Thoracic aorta (tissue), 2 donors: ENCODE measurements around the gene ZRANB1. TPM values are rescaled to one million over a fixed set of nuclear protein-coding genes. Genes with fewer than 3 reads are reported as not detected.

Experiments
- ATAC-seq: fragments of 150-250 bp; one replicate; pipeline ENCODE4 v1.8.0; 2017; ENCODE audit warnings: low read depth; ENCODE audit not compliant: insufficient number of reproducible peaks, low FRiP score
- DNase-seq: peaks from one replicate; pipeline ENCODE4 v3.0.0-alpha.2; 2020; ENCODE audit warnings: low spot score
- H3K27ac ChIP-seq, 2 donors: fragments of 200-600 bp; sonication (generic); 1 replicate in 1 of 2; 2 replicates in 1 of 2; pipeline ENCODE4 v1.5.1; 2016; ENCODE audit warnings: mild to moderate bottlenecking in 2 of 2, moderate library complexity in 2 of 2
- H3K27me3 ChIP-seq: fragments of 200-600 bp; sonication (generic); replicated peaks from 2 replicates; pipeline ENCODE4 v1.6.0; 2016; ENCODE audit warnings: mild to moderate bottlenecking; ENCODE audit not compliant: insufficient read depth
- H3K36me3 ChIP-seq: fragments of 200-600 bp; sonication (generic); one replicate; pipeline ENCODE4 v1.5.1; 2016
- H3K4me1 ChIP-seq, 2 donors: fragments of 200-600 bp; sonication (generic); 1 replicate in 1 of 2; 2 replicates in 1 of 2; pipeline versions ENCODE4 v1.5.1 to v1.6.0; 2016; ENCODE audit warnings: low read depth in 2 of 2, mild to moderate bottlenecking in 1 of 2; ENCODE audit not compliant: control insufficient read depth in 1 of 2
- H3K4me3 ChIP-seq: fragments of 200-600 bp; sonication (generic); 2 replicates; pipeline ENCODE4 v1.5.1; 2016; ENCODE audit warnings: mild to moderate bottlenecking
- H3K9me3 ChIP-seq: fragments of 200-600 bp; sonication (generic); 2 replicates; pipeline ENCODE4 v1.5.1; 2016
- total RNA-seq, 2 donors: library from RNA; depleted of rRNA; stranded (reverse); fragments of >200 nt; gene quantifications; one replicate each; pipeline versions ENCODE4 v1.1.0 to v1.2.3, GENCODE V29; 2016
- TF ChIP-seq, protein P1 (sequence below): fragments of 200-600 bp; sonication (generic); IDR thresholded peaks from one replicate; pipeline ENCODE4 v1.5.1; 2019; ENCODE audit warnings: antibody characterized with exemption

The ZRANB1 gene
- total RNA-seq, 2 donors from 2014 or later: 30.1 to 30.9 TPM

GRCh38 chr10:125001313-125002046 lies 59.6 kb downstream of the ZRANB1 start:
- H3K4me1 ChIP-seq: peaks cover 40 to 62% of the 10 kb centered on the region in 2 donors
- H3K4me3 ChIP-seq: peak overlapping the region; percentile 44
- peak overlapping the region; percentile 68 to 92 for H3K27ac ChIP-seq
- H3K36me3 ChIP-seq: peaks cover 21% of the 10 kb centered on the region
- no peak for ATAC-seq
- H3K27me3 ChIP-seq: no peaks in the 10 kb centered on the region
- H3K9me3 ChIP-seq: no peaks in the 10 kb centered on the region
- TF ChIP-seq, protein P1, sequence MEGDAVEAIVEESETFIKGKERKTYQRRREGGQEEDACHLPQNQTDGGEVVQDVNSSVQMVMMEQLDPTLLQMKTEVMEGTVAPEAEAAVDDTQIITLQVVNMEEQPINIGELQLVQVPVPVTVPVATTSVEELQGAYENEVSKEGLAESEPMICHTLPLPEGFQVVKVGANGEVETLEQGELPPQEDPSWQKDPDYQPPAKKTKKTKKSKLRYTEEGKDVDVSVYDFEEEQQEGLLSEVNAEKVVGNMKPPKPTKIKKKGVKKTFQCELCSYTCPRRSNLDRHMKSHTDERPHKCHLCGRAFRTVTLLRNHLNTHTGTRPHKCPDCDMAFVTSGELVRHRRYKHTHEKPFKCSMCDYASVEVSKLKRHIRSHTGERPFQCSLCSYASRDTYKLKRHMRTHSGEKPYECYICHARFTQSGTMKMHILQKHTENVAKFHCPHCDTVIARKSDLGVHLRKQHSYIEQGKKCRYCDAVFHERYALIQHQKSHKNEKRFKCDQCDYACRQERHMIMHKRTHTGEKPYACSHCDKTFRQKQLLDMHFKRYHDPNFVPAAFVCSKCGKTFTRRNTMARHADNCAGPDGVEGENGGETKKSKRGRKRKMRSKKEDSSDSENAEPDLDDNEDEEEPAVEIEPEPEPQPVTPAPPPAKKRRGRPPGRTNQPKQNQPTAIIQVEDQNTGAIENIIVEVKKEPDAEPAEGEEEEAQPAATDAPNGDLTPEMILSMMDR: no peak
- no peak for DNase-seq

GRCh38 chr10:125002047-125002422 lies 60.1 kb downstream of the ZRANB1 start:
- no peak for DNase-seq
- peaks cover 40 to 68% of the 10 kb centered on the region in 2 donors for H3K4me1 ChIP-seq
- H3K4me3 ChIP-seq: peak overlapping the region; percentile 44
- TF ChIP-seq, protein P1: no peak
- ATAC-seq: no peak
- peak overlapping the region; percentile 68 to 92 for H3K27ac ChIP-seq
- H3K27me3 ChIP-seq: no peaks in the 10 kb centered on the region
- no peaks in the 10 kb centered on the region for H3K9me3 ChIP-seq
- peaks cover 16% of the 10 kb centered on the region for H3K36me3 ChIP-seq

DNA sequence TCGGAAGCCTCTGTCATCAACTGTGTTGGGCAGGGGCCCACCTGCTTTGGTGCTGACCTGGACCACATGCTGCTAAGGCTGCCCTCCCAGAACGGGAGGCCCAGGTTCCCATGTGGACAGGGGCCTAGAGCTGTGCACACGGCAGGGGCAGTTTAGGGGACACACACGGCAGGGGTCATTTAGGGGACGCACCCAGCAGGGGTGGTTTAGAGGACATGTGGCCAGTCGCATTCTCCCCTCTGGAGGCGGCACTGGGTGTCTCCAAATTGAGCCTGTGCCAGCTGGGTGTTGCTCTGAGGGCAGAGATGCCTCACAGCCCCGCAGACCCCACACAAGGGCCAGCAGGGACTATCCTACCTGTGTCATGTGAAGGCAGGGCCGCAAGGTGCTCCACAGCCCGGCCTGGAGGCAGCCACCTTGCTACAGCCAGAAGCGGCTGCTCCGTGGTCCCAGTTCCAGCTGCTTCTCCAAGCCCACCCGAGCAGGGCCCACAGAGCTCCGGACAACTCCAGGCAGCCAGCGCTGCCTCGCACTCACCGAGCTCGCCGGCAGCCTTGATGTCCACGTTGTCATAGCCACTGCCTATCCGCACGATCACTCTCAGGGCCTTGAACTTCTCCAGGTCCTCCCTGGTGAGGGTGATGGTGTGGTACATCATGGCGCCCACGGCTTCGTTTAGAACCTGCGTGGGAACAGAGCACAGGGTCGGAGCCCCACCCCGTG lies 60.7 kb downstream of the ZRANB1 start:
- ATAC-seq (no peak), DNase-seq (no peak)
- no peaks in the 10 kb centered on the region for H3K9me3 ChIP-seq
- H3K4me1 ChIP-seq: peaks cover 40 to 70% of the 10 kb centered on the region in 2 donors
- peaks cover 10% of the 10 kb centered on the region for H3K36me3 ChIP-seq
- H3K4me3 ChIP-seq: no peak overlapping the region
- no peaks in the 10 kb centered on the region for H3K27me3 ChIP-seq
- TF ChIP-seq, protein P1: no peak
- peak overlapping the region in 1 of 2 donors; percentile 92 for H3K27ac ChIP-seq

GRCh38 chr10:125003146-125003900 lies 61.4 kb downstream of the ZRANB1 start:
- TF ChIP-seq, protein P1: peak; percentile 8
- DNase-seq (no peak), ATAC-seq (no peak)
- Histone ChIP-seq H3K27ac (no peak overlapping the region), H3K36me3 (peaks cover 6% of the 10 kb centered on the region), H3K4me3 (no peak overlapping the region), H3K9me3 (no peaks in the 10 kb centered on the region), H3K27me3 (no peaks in the 10 kb centered on the region), H3K4me1 (peaks cover 33 to 70% of the 10 kb centered on the region in 2 donors)
